MM.1S (cell line): ENCODE measurements around the gene ACTL10.
"Not testable (repeated sequence)": the region's sequence is repeated elsewhere in the genome, so short reads cannot be mapped to it uniquely, and the experiment has no call there.

ENCODE experiments used
- DNase-seq: peaks from one replicate; pipeline ENCODE4 v3.0.0-alpha.2; 2015
- H2AFZ ChIP-seq: fragments of 300-600 bp; sonication (generic); 2 replicates; pipeline ENCODE4 v1.6.0; 2016; ENCODE audit warnings: antibody characterized with exemption, low read length
- H3F3A ChIP-seq: fragments of 300-600 bp; sonication (generic); 2 replicates; pipeline ENCODE4 v1.6.1; 2016; ENCODE audit warnings: mild to moderate bottlenecking, antibody characterized with exemption, low read length, moderate library complexity, mixed read lengths; ENCODE audit not compliant: insufficient read depth
- H3K27ac ChIP-seq: fragments of 300-600 bp; sonication (generic); 2 replicates; pipeline ENCODE4 v1.5.1; 2016; ENCODE audit warnings: mild to moderate bottlenecking, low read length
- H3K27me3 ChIP-seq: fragments of 300-600 bp; sonication (generic); replicated peaks from 2 replicates; pipeline ENCODE4 v1.6.0; 2016; ENCODE audit warnings: low read length; ENCODE audit not compliant: insufficient read depth
- H3K36me3 ChIP-seq: fragments of 300-600 bp; sonication (generic); replicated peaks from 2 replicates; pipeline ENCODE4 v1.6.1; 2016; ENCODE audit warnings: mild to moderate bottlenecking, low read length, mixed read lengths; ENCODE audit not compliant: insufficient read depth
- H3K4me1 ChIP-seq: fragments of 300-600 bp; sonication (generic); 2 replicates; pipeline ENCODE4 v1.6.1; 2016; ENCODE audit warnings: low read length, mixed read lengths
- H3K4me2 ChIP-seq: fragments of 300-600 bp; sonication (generic); 2 replicates; pipeline ENCODE4 v1.6.0; 2016; ENCODE audit warnings: low read depth, low read length
- H3K4me3 ChIP-seq: fragments of 300-600 bp; sonication (generic); 2 replicates; pipeline ENCODE4 v1.5.1; 2016; ENCODE audit warnings: low read length, mixed read lengths
- H3K79me2 ChIP-seq: fragments of 300-600 bp; sonication (generic); 2 replicates; pipeline ENCODE4 v1.6.1; 2016; ENCODE audit warnings: mixed run types, low read length, mixed read lengths
- H3K9ac ChIP-seq: fragments of 300-600 bp; sonication (generic); 2 replicates; pipeline ENCODE4 v1.6.1; 2016; ENCODE audit warnings: low read length, mixed read lengths
- H3K9me2 ChIP-seq: fragments of 300-600 bp; sonication (generic); replicated peaks from 2 replicates; pipeline ENCODE4 v1.6.1; 2016; ENCODE audit warnings: mild to moderate bottlenecking, low read length, mixed read lengths; ENCODE audit not compliant: insufficient read depth
- H3K9me3 ChIP-seq: fragments of 300-600 bp; sonication (generic); replicated peaks from 2 replicates; pipeline ENCODE4 v1.6.1; 2016; ENCODE audit warnings: mild to moderate bottlenecking, low read length, mixed read lengths; ENCODE audit not compliant: insufficient read depth
- H4K20me1 ChIP-seq: fragments of 300-600 bp; sonication (generic); 2 replicates; pipeline ENCODE4 v1.6.1; 2016; ENCODE audit warnings: mild to moderate bottlenecking, low read length, moderate library complexity, mixed read lengths; ENCODE audit not compliant: insufficient read depth
- CTCF ChIP-seq: fragments of 300-600 bp; sonication (generic); IDR thresholded peaks from 2 replicates; pipeline ENCODE4 v1.5.1; 2016; ENCODE audit warnings: antibody characterized with exemption, low read length, mixed read lengths
- EZH2 ChIP-seq: fragments of 300-600 bp; sonication (generic); optimal IDR thresholded peaks from 2 replicates; pipeline ENCODE3; 2017; ENCODE audit warnings: low read depth, mild to moderate bottlenecking, antibody characterized with exemption, low read length, mixed read lengths
- EZH2phosphoT487 ChIP-seq: fragments of 300-600 bp; sonication (generic); IDR thresholded peaks from 2 replicates; pipeline ENCODE4 v1.6.1; 2018; ENCODE audit warnings: antibody characterized with exemption, low read length

ACTL10 gene

DNA sequence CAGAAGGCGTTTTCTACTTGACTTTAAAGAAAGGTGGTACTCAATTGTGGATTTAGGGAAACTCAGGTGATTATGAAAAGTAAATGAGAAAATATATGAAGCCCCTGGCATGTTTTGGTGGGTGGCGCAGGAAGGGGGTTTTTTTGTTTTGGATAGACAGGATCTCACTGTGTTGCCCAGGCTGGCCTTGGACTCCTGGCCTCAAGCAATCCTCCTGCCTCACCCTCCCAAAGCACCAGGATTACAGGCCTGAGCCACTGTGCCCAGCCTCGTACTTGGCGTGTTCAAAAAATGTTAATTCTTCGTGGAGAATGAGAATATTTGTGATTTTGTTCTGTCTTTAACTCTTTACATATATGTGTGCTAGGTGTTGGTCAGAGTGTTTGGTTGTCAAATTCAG is 36.8 kb upstream of the ACTL10 start:
- Histone ChIP-seq H3K9me3 (no peaks in the 10 kb centered on the region), H4K20me1 (no peaks in the 10 kb centered on the region), H3K4me2 (no peak overlapping the region), H3K27me3 (no peaks in the 10 kb centered on the region), H2AFZ (no peak overlapping the region), H3K4me3 (no peak overlapping the region), H3K79me2 (no peaks in the 10 kb centered on the region), H3K4me1 (no peaks in the 10 kb centered on the region), H3K9ac (no peak overlapping the region), H3K9me2 (no peaks in the 10 kb centered on the region), H3K36me3 (no peaks in the 10 kb centered on the region), H3F3A (no peaks in the 10 kb centered on the region), H3K27ac (no peak overlapping the region)
- no peak for TF ChIP-seq EZH2phosphoT487
- TF ChIP-seq EZH2: no peak
- no peak for TF ChIP-seq CTCF
- DNase-seq: no peak

DNA sequence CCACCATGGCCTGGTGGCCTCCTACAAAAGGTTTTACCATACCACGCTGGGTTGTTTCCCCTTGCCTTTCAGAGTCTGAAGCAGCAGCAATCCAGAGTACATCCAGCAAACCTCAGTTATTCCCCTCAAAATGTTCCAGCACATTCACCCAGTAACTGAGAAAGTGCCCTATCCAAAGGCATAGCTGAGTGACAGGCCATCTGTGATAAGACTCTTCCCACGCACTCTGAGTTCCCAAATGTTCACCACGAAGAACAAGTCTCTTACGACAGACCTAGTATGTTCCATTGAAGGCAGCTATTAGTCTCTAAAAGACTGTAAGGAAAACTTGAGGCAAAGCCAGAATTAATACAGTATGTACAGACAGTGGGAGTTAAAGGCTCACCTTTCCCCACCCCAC is 36.2 kb upstream of the ACTL10 start:
- no peaks in the 10 kb centered on the region for H3K4me1 ChIP-seq
- no peaks in the 10 kb centered on the region for H3F3A ChIP-seq
- H3K27me3 ChIP-seq: no peaks in the 10 kb centered on the region
- H3K4me2 ChIP-seq: no peak overlapping the region
- DNase-seq: no peak
- no peak overlapping the region for H3K4me3 ChIP-seq
- H3K9ac ChIP-seq: no peak overlapping the region
- H2AFZ ChIP-seq: no peak overlapping the region
- no peaks in the 10 kb centered on the region for H3K9me2 ChIP-seq
- H3K9me3 ChIP-seq: no peaks in the 10 kb centered on the region
- H3K79me2 ChIP-seq: no peaks in the 10 kb centered on the region
- H3K27ac ChIP-seq: no peak overlapping the region
- no peaks in the 10 kb centered on the region for H4K20me1 ChIP-seq
- TF ChIP-seq EZH2phosphoT487: no peak
- no peak for TF ChIP-seq CTCF
- TF ChIP-seq EZH2: no peak
- H3K36me3 ChIP-seq: no peaks in the 10 kb centered on the region

DNA sequence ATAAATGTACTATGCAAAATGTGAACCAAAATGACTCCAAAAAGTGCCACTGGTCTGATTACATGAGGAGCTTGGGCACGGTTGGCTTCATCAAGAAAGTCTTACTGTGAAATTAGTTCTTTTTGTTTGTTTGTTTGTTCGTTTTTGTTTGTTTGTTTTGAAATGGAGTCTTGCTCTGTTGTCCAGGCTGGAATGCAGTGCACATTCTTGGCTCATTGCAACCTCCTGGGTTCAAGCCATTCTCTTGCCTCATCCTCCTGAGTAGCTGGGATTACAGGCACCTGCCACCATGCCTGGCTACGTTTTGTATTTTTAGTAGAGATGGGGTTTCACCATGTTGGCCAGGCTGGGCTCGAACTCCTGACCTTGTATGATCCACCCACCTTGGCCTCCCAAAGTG is 34.8 kb upstream of the ACTL10 start:
- not testable (repeated sequence) for H3K36me3 ChIP-seq, H3K4me2 ChIP-seq

GRCh38 chr20:33635341-33635740 is 31.4 kb upstream of the ACTL10 start:
- Histone ChIP-seq H3K9me3 (no peaks in the 10 kb centered on the region), H3K27me3 (no peaks in the 10 kb centered on the region), H3K9me2 (no peaks in the 10 kb centered on the region), H3K9ac (no peak overlapping the region), H2AFZ (no peak overlapping the region), H3K79me2 (no peaks in the 10 kb centered on the region), H3K4me1 (no peaks in the 10 kb centered on the region), H3F3A (no peaks in the 10 kb centered on the region), H3K4me2 (no peak overlapping the region), H4K20me1 (no peaks in the 10 kb centered on the region), H3K27ac (no peak overlapping the region), H3K4me3 (no peak overlapping the region), H3K36me3 (no peaks in the 10 kb centered on the region)
- TF ChIP-seq EZH2 (no peak), EZH2phosphoT487 (no peak), CTCF (no peak)
- no peak for DNase-seq

More for the DNA sequence above, 34.8 kb upstream of the ACTL10 start:
- H3K9me3 ChIP-seq, H4K20me1 ChIP-seq, H3F3A ChIP-seq, H3K79me2 ChIP-seq, H3K9me2 ChIP-seq, H3K4me3 ChIP-seq, DNase-seq, H3K27me3 ChIP-seq, H3K9ac ChIP-seq, H2AFZ ChIP-seq, H3K27ac ChIP-seq, H3K4me1 ChIP-seq: not testable (repeated sequence)
